GM12891 (cell line): ENCODE results near the gene NTSR2.

ENCODE experiments used
- POLR2A ChIP-seq: IDR thresholded peaks from 2 replicates; pipeline ENCODE4 v1.6.1; 2011; ENCODE audit warnings: low read depth, low read length, control low read depth
- POLR2AphosphoS5 ChIP-seq: IDR thresholded peaks from 2 replicates; pipeline ENCODE4 v1.6.1; 2011; ENCODE audit warnings: low read depth, low read length, control low read depth

DNA sequence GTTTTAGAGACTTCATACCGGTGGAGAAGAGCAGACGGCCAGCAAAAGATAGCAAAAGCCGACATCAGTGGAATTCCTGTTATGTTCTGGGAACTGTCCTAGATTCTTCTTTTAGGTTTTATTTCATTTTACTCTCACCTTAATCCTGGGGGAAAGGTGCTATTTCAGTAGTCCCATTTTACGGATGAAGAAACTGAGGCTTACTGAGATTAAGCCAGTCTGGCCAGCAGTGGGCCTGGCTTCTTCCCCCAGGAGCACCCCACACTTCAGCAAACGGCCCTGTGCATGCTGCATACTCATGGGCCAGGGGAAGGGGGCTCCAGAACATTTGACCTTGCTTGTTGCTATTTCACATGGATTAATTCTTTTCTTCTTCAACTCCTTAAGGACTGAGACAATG is 56.7 kb downstream of the NTSR2 start:
- no peak for TF ChIP-seq POLR2A
- no peak for TF ChIP-seq POLR2AphosphoS5
